NT2/D1 (cell line): ENCODE results near the gene TLR1.

Experiments
- SUZ12 ChIP-seq: IDR thresholded peaks from 2 replicates; pipeline ENCODE4 v1.6.1; 2011; ENCODE audit not compliant: insufficient read length, insufficient read depth; ENCODE audit errors: extremely low read depth
- YY1 ChIP-seq: IDR thresholded peaks from 2 replicates; pipeline ENCODE4 v1.6.1; 2011; ENCODE audit not compliant: insufficient read length, insufficient read depth
- ZNF274 ChIP-seq: IDR thresholded peaks from 2 replicates; pipeline ENCODE4 v1.6.1; 2011; ENCODE audit warnings: mild to moderate bottlenecking, low read depth, low read length

DNA sequence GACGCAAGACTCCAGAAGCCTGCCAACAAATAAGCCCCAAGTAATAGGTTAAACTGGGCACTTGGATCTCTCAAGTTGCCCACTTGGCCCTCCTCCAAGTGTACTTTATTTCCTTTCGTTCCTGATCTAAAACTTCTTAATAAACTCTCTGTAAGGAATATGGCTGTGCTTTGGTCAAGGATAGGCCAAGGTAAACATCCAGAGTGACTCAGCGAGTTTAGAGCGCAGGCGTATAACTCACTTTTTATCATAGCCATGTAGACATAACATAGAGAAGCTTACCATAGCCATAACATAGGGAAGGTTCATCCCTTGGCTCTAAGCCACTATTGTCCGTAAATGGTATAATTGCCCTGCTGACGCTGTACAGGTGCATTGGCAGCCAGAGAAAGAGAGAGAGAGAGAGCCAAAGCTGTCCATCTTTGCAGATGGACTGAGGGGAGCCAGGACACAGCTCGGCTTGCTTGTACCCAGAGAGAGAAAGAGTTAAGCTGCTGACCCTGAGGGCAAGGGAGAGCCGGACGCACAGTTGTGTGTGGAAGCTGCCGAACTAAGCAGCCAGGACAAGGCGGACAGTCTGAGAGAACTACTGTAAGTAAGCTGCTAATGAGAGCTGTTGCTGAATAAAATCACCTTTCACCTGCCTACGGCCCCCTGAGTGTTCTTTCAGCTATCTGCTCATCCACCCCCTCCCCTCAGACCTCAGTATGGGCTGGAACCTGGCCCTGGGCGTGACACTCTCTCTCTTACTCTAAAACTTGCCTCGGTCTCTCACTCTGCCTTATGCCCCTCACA is 1.8 kb downstream of the TLR1 start:
- TF ChIP-seq YY1 = no peak
- no peak for TF ChIP-seq ZNF274
- no peak for TF ChIP-seq SUZ12
